T-helper 2 cell (primary cell): ENCODE results near the gene CBX2.
"Not testable (repeated sequence)": the region's sequence is repeated elsewhere in the genome, so short reads cannot be mapped to it uniquely, and the experiment has no call there.

Source experiments
- DNase-seq, 5 experiments: peaks; one replicate each; pipeline versions ENCODE4 v3.0.0 to v3.0.0-alpha.2; 2012 to 2022

The CBX2 gene

GRCh38 chr17:79743614-79744013, 34.3 kb upstream of the CBX2 start:
- no peak for DNase-seq

DNA sequence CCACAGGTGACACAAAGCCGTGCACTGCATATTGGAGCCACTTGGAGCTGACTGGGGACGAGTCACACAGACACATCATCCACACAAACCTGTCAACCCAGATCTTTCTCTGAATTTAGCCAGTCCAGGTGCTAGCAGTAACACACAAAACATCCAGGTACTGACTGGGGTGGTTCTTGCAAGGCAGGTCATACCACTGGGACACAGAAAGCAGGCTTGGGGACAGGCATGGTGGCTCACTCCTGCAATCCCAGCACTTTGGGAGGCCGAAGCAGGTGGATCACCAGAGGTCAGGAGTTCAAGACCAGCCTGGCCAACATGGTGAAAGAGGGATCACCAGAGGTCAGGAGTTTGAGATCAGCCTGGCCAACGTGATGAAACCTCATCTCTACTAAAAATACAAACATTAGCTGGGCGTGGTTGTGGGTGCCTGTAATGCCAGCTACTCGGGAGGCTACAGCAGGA, 32.3 kb upstream of the CBX2 start:
- no peak for DNase-seq

- DNase-seq: no peak
Measured at GRCh38 chr17:79746889-79747507, 30.9 kb upstream of the CBX2 start.

DNA sequence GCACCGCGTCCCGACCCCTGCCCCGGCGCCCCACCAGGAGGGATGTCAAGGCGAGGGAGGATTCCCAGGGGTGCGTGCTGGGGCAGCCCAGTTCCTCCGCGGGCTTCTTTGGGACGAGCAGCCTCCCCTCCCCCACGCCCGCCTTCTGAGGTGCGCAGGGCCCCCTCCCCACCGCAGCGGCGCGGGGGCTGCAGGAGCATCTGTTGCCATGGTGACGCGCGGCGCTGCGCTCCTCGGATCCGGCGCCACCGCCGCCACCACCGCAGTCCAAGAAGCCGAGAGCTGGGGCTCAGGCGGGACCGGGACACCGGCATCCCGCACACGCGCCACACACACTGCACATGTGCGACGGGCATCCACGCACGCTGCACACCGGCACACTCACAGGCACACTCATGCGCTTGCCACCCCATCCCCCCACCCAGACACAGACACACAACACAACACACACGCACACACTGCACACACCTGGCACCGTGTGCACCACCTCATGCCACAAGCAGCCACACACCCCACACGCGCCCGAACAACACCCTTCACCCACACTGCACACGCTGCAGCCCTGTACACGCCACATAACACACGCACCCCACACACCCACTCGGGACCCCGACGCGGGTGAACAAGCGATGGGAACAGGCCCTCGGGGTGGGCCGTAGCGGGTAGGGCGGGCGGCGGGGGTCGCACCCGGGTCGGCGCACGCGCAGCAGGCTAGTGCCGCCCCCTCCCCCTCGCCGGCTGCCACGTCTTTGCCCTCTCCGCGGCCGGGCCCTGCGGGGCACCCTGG, 30.2 kb upstream of the CBX2 start:
- peak in 1 of 5 experiments; percentile 23 for DNase-seq

DNA sequence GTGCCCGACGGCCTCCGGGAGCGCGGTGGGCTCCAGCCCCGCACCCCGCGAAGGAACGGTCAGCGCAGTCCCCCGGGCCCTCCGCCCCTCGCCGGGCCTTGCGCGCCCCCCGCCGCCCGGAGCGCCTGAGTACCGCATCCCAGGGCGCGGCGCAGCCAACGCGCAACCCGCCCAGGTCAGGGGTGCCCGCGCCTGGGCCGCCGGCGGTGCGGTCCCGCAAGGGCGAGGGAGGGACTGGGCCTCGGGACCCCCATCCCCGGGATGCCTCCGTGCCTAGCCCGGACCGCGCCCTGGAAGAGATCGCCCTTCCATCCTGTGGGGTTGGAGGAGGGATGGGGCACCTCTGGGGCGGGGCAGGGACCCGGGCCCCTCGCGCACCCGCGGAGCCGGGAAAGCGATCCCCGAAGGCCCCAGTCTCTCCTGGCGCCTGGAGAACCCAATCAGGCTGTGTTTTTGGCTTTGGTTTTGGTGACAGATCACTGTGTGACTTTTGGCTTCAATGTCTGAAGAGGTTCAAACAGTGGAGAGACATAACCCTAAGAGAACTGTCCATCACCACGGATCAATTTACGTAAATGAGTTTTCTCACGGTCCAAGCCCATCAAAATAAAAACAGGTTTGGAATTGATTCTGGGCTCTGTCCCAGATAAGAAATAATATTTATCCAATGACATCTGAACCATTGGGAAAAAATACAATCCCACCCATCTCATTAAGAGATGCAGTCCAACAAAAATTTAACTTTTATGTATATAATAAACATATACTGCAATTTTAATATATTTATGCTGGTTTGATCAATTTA, 29.5 kb upstream of the CBX2 start:
- DNase-seq: no peak

GRCh38 chr17:79749156-79749815, 28.7 kb upstream of the CBX2 start:
- no peak for DNase-seq

GRCh38 chr17:79749958-79750357, 28.0 kb upstream of the CBX2 start:
- no peak for DNase-seq

GRCh38 chr17:79750650-79751545, 27.1 kb upstream of the CBX2 start:
- DNase-seq: no peak

GRCh38 chr17:79752175-79752574, 25.8 kb upstream of the CBX2 start:
- no peak for DNase-seq

- no peak for DNase-seq
Measured at GRCh38 chr17:79754370-79754769, 23.6 kb upstream of the CBX2 start.

GRCh38 chr17:79754903-79755302, 23.0 kb upstream of the CBX2 start:
- DNase-seq: not testable (repeated sequence)

DNA sequence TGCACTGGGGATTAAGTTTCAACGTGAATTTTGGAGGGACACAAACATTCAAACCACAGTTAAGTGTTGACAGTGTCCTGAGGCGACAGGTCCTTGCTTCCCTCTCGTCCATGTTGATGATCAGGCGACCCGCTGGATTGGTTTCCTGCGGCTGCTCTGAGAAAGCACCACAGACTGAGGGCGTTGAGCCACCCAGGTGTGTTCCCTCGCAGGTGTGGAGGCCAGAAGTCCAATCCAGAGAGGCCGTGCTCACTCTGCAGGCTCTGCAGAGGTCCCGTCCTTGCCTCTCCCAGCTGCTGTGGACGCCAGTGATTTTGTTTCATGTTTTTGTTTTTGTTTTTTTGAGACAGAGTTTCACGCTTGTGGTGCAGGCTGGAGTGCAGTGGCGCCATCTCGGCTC, 22.4 kb upstream of the CBX2 start:
- no peak for DNase-seq

GRCh38 chr17:79757140-79757745, 20.7 kb upstream of the CBX2 start:
- DNase-seq: no peak

DNA sequence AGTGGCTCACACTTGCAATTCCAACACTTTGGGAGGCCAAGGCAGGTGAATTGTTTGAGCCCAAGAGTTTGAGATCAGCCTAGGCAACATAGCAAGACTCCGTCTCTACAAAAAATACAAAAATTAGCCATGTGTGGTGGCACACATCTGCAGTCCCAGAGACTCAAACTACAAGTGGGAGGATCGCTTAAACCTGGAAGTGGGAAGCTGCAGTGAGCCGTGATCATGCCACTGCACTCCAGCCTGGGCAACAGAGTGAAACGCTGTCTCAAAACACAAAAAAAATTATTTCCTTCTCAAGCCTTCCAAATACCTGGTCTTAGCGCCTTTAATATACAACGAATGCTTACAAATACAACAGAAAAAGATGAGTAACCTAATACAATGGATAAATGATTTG, 19.7 kb upstream of the CBX2 start:
- no peak for DNase-seq

DNA sequence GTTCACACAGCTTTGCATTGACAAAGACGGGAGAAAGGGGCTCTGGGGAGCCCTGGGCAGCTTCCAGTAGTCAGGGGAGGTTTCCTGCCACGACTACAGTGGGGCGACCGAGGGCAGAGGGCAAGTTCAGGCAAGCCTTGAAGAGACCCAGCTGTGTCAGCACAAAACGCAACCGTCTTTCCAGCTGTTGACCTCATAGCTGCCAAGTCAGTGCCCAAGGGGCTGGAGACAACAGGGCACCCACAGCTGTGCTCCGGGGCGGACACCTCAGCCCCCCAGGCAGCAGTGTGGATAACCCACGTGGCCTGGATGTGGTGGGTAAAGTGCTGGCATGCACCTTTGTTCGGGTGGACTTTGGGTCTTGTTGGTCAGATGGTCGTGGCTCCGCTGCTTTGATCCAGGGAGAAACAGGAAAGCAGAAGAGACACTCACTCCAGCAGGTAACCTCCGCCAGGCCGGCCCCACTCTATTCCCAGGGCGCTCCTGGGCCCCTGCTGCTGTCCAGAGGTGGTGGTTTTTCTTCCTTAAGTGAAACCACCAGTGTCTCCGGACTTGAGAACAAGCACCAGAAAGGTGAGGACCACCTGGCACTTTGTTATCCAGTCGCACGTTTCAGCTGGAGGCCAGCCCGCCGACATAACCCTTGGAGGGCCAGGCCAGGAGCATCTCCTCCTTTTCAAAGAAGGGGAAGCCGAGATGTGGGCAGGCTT, 17.6 kb upstream of the CBX2 start:
- DNase-seq: no peak

DNA sequence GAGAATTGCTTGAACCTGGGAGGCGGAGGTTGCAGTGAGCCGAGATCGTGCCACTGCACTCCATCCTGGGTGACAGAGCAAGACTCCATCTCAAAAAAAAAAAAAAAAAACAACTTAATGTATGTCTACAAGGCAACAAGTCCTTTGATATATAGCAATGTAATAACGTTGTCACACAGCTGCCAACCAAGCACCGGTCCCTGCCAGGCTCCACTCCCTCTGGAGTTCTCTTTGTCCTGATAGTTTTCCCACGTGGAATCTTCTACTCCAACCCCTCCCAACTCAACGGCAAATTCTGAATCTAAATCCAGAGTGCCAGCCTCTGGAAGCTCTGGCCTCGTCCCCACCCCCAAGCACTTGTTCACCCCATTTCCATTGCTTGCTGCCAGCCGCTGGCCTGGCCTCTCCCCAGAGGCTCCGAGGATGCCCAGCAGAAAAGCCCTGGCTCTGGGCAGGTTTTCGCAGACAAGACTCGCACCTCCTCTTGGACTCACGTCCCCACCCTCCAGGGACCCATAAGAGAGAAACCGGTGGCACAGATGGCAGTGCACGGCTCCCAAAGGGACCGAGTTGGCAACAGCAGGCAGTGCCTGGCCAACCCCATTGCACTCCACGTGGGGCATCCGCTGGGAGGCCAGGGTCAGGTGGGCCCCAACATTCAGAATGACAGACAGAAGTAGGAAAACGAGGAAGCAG, 15.9 kb upstream of the CBX2 start:
- no peak for DNase-seq

GRCh38 chr17:79765708-79766107, 12.2 kb upstream of the CBX2 start:
- no peak for DNase-seq

- DNase-seq: no peak
Measured at GRCh38 chr17:79769570-79770506, 8.1 kb upstream of the CBX2 start.

GRCh38 chr17:79771276-79771675, 6.7 kb upstream of the CBX2 start:
- no peak for DNase-seq
